IMR-90 (cell line): ENCODE results near the gene PRKACA. TPM values are rescaled to one million over a fixed set of nuclear protein-coding genes. Genes with fewer than 3 reads are reported as not detected.

ENCODE experiments used
- ATAC-seq: fragments of 200-7000 bp; cut with Tn5 transposase; 2 replicates; pipeline ENCODE4 v1.9.1; 2020; ENCODE audit warnings: low read depth, mild to moderate bottlenecking, moderate library complexity
- BruUV-seq: library from RNA; stranded (reverse); fragments of 400-500 nt; replicated peaks from 2 replicates; lab custom pipeline; 2021; lab: Mats Ljungman, UMichigan
- CTCF ChIA-PET: fragments of 300-600 bp; formaldehyde crosslinking; extraction: SDS; loops from one replicate; lab custom pipeline; 2021; ENCODE audit warnings: antibody characterized with exemption; lab: Yijun Ruan, JAX
- POLR2A ChIA-PET: fragments of 300-600 bp; sonication (Branson Sonifier 250); formaldehyde crosslinking; loops from one replicate; lab custom pipeline; 2022; ENCODE audit warnings: antibody characterized with exemption; ENCODE audit not compliant: unreplicated experiment; lab: Charles Lee
- DNase-seq: peaks from one replicate; pipeline ENCODE4 v3.0.0; 2013
- H2AFZ ChIP-seq: replicated peaks from 2 replicates; pipeline ENCODE3; 2013; ENCODE audit warnings: low read length, mild to moderate bottlenecking; ENCODE audit not compliant: poor library complexity
- H2AK5ac ChIP-seq: 2 replicates; pipeline ENCODE4 v1.6.1; 2013; ENCODE audit warnings: low read depth, low read length, inconsistent platforms
- H2AK9ac ChIP-seq: replicated peaks from 2 replicates; pipeline ENCODE3; 2013; ENCODE audit warnings: mild to moderate bottlenecking, low read depth, low read length, moderate library complexity; ENCODE audit not compliant: poor library complexity
- H2BK120ac ChIP-seq: 2 replicates; pipeline ENCODE4 v1.6.1; 2013; ENCODE audit warnings: low read depth, low read length, inconsistent platforms
- H2BK15ac ChIP-seq: 3 replicates; pipeline ENCODE4 v1.6.1; 2013; ENCODE audit warnings: low read depth, low read length, inconsistent platforms
- H2BK20ac ChIP-seq: 2 replicates; pipeline ENCODE4 v1.6.1; 2013; ENCODE audit warnings: low read depth, mild to moderate bottlenecking, inconsistent platforms, low read length, moderate library complexity
- H2BK5ac ChIP-seq: 2 replicates; pipeline ENCODE4 v1.6.1; 2013; ENCODE audit warnings: mild to moderate bottlenecking, low read depth, low read length, inconsistent platforms; ENCODE audit not compliant: poor library complexity, severe bottlenecking
- H3K14ac ChIP-seq: replicated peaks from 2 replicates; pipeline ENCODE4 v1.6.1; 2013; ENCODE audit warnings: low read depth, low read length, inconsistent platforms
- H3K18ac ChIP-seq: 2 replicates; pipeline ENCODE4 v1.6.1; 2013; ENCODE audit warnings: low read depth, low read length, control low read depth
- H3K23ac ChIP-seq: 2 replicates; pipeline ENCODE4 v1.6.1; 2013; ENCODE audit warnings: low read depth, low read length, inconsistent platforms
- H3K27ac ChIP-seq: 2 replicates; pipeline ENCODE4 v1.5.1; 2013; ENCODE audit warnings: mild to moderate bottlenecking, control low read depth, low read length; ENCODE audit not compliant: insufficient read depth
- H3K27me3 ChIP-seq: 2 replicates; pipeline ENCODE4 v1.6.1; 2013; ENCODE audit warnings: low read length; ENCODE audit not compliant: control insufficient read depth, insufficient read depth
- H3K36me3 ChIP-seq: 2 replicates; pipeline ENCODE4 v1.6.1; 2013; ENCODE audit warnings: low read length, mixed read lengths; ENCODE audit not compliant: control insufficient read depth, insufficient read depth
- H3K4ac ChIP-seq: 2 replicates; pipeline ENCODE4 v1.6.1; 2013; ENCODE audit warnings: low read depth, low read length, inconsistent platforms
- H3K4me1 ChIP-seq: 2 replicates; pipeline ENCODE4 v1.6.1; 2013; ENCODE audit warnings: low read length, mixed read lengths; ENCODE audit not compliant: control insufficient read depth, insufficient read depth
- H3K4me2 ChIP-seq: 2 replicates; pipeline ENCODE4 v1.6.1; 2013; ENCODE audit warnings: low read depth, mild to moderate bottlenecking, control low read depth, low read length, moderate library complexity
- H3K4me3 ChIP-seq: 2 replicates; pipeline ENCODE4 v1.5.1; 2013; ENCODE audit warnings: low read depth, mild to moderate bottlenecking, control low read depth, low read length, moderate library complexity; ENCODE audit not compliant: insufficient read depth
- H3K56ac ChIP-seq: 2 replicates; pipeline ENCODE4 v1.6.1; 2013; ENCODE audit warnings: low read length, inconsistent platforms; ENCODE audit not compliant: insufficient read depth; ENCODE audit errors: extremely low read depth
- H3K79me1 ChIP-seq, 2 experiments: 2 replicates each; pipeline ENCODE4 v1.6.1; 2013; ENCODE audit warnings: low read length in 2 of 2, inconsistent platforms in 1 of 2, low read depth in 1 of 2
- H3K9ac ChIP-seq: 2 replicates; pipeline ENCODE4 v1.6.1; 2013; ENCODE audit warnings: low read depth, low read length, control low read depth
- H3K9me1 ChIP-seq: 2 replicates; pipeline ENCODE4 v1.6.1; 2013; ENCODE audit warnings: low read length, inconsistent platforms; ENCODE audit not compliant: insufficient read depth
- H3K9me3 ChIP-seq: 2 replicates; pipeline ENCODE4 v1.6.1; 2013; ENCODE audit warnings: low read length; ENCODE audit not compliant: control insufficient read depth, insufficient read depth
- H4K20me1 ChIP-seq: 2 replicates; pipeline ENCODE4 v1.6.1; 2013; ENCODE audit warnings: low read length, inconsistent platforms; ENCODE audit not compliant: insufficient read depth
- H4K5ac ChIP-seq: 2 replicates; pipeline ENCODE4 v1.6.1; 2013; ENCODE audit warnings: mild to moderate bottlenecking, low read depth, low read length, control low read depth
- H4K8ac ChIP-seq, 2 experiments: 2 replicates each; pipeline ENCODE4 v1.6.1; 2013; ENCODE audit warnings: low read depth in 2 of 2, low read length in 2 of 2, control low read depth in 1 of 2, inconsistent platforms in 1 of 2
- H4K91ac ChIP-seq: 2 replicates; pipeline ENCODE4 v1.6.1; 2013; ENCODE audit warnings: low read depth, low read length, inconsistent platforms; ENCODE audit not compliant: insufficient read depth
- BHLHE40 ChIP-seq: fragments of 150-350 bp; IDR thresholded peaks from 2 replicates; pipeline ENCODE4 v1.6.1; 2016; ENCODE audit warnings: mild to moderate bottlenecking, low read depth, low read length
- CEBPB ChIP-seq: IDR thresholded peaks from 2 replicates; pipeline ENCODE4 v1.6.1; 2012; ENCODE audit warnings: low read depth, low read length, improper control_type of control experiment
- CHD1 ChIP-seq: IDR thresholded peaks from 2 replicates; pipeline ENCODE4 v1.6.1; 2012; ENCODE audit warnings: low read depth, low read length, improper control_type of control experiment
- FOS ChIP-seq: fragments of 150-350 bp; IDR thresholded peaks from 2 replicates; pipeline ENCODE4 v1.6.1; 2016; ENCODE audit warnings: low read depth, low read length
- MAFK ChIP-seq: IDR thresholded peaks from 2 replicates; pipeline ENCODE4 v1.6.1; 2012; ENCODE audit warnings: low read depth, low read length, improper control_type of control experiment
- MXI1 ChIP-seq: IDR thresholded peaks from 2 replicates; pipeline ENCODE4 v1.6.1; 2012; ENCODE audit warnings: low read depth, mild to moderate bottlenecking, low read length, moderate library complexity, borderline replicate concordance
- NFE2L2 ChIP-seq: fragments of 150-350 bp; IDR thresholded peaks from 2 replicates; pipeline ENCODE4 v1.6.1; 2016; ENCODE audit warnings: low read depth, mild to moderate bottlenecking, low read length
- RFX5 ChIP-seq: IDR thresholded peaks from 2 replicates; pipeline ENCODE4 v1.8.0; 2012; ENCODE audit warnings: low read depth, mild to moderate bottlenecking, low read length, moderate library complexity
- WGBS, 2 experiments: methylation state at CpG; one replicate each; pipeline versions ENCODE4 v1.1.5 to v1.1.7; 2013; ENCODE audit warnings: missing lambda C conversion rate in 2 of 2; ENCODE audit not compliant: insufficient read length in 1 of 2; ENCODE audit errors: extremely low coverage in 2 of 2; 5-methylcytosine and 5-hydroxymethylcytosine counted together
- dilution Hi-C: fragments of 300-500 bp; cut with HindIII; formaldehyde crosslinking; loops from one replicate; pipeline ENCODE4 v1.14.3; 2018; ENCODE audit warnings: low sequenced_read_pairs; ENCODE audit not compliant: unreplicated experiment
- in situ Hi-C: fragments of 300-500 bp; cut with MboI; formaldehyde crosslinking; loops from 3 replicates; pipeline ENCODE4 v1.14.3; 2019; ENCODE audit warnings: low sequenced_read_pairs, inconsistent platforms, mixed read lengths
- intact Hi-C: fragments of 100-400 bp; cut with micrococcal nuclease; formaldehyde crosslinking; loops from 2 replicates; pipeline ENCODE4 v1.10.0; 2022
- polyA plus RNA-seq, 3 experiments: library from polyadenylated mRNA; depleted of rRNA; stranded (reverse); fragments of >200 nt; gene quantifications; 2 replicates each; pipeline ENCODE4 v1.2.3, GENCODE V29; 2012; ENCODE audit warnings: low replicate concordance in 1 of 3
- total RNA-seq: library from RNA; depleted of rRNA; stranded (reverse); fragments of >200 nt; gene quantifications from 2 replicates; pipeline ENCODE4 v1.2.3, GENCODE V29; 2012
- TF ChIP-seq, protein P1 (sequence below): conservative IDR thresholded peaks from 2 replicates; pipeline ENCODE4 v1.5.1; 2012; ENCODE audit warnings: mild to moderate bottlenecking, low read depth, low read length, improper control_type of control experiment
- TF ChIP-seq, protein P2 (sequence below): fragments of 150-350 bp; IDR thresholded peaks from 2 replicates; pipeline ENCODE4 v1.6.1; 2017; ENCODE audit warnings: mild to moderate bottlenecking, antibody characterized with exemption, low read length, low read depth
- TF ChIP-seq, protein P3 (sequence below): fragments of 150-350 bp; IDR thresholded peaks from 2 replicates; pipeline ENCODE4 v1.6.1; 2016; ENCODE audit warnings: low read depth, mild to moderate bottlenecking, low read length, moderate library complexity, borderline replicate concordance

The PRKACA gene
- total and polyA plus RNA-seq, 2 of the 4 experiments (the other 2 are of a cell fraction) = 18.1 to 94.5 TPM

GRCh38 chr19:14166999-14167575 is 49.5 kb upstream of the PRKACA start:
- TF ChIP-seq, protein P1, sequence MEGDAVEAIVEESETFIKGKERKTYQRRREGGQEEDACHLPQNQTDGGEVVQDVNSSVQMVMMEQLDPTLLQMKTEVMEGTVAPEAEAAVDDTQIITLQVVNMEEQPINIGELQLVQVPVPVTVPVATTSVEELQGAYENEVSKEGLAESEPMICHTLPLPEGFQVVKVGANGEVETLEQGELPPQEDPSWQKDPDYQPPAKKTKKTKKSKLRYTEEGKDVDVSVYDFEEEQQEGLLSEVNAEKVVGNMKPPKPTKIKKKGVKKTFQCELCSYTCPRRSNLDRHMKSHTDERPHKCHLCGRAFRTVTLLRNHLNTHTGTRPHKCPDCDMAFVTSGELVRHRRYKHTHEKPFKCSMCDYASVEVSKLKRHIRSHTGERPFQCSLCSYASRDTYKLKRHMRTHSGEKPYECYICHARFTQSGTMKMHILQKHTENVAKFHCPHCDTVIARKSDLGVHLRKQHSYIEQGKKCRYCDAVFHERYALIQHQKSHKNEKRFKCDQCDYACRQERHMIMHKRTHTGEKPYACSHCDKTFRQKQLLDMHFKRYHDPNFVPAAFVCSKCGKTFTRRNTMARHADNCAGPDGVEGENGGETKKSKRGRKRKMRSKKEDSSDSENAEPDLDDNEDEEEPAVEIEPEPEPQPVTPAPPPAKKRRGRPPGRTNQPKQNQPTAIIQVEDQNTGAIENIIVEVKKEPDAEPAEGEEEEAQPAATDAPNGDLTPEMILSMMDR = no peak
- TF ChIP-seq CHD1 (no peak), NFE2L2 (no peak), MAFK (no peak), CEBPB (no peak), RFX5 (no peak), FOS (no peak), BHLHE40 (no peak), MXI1 (no peak)
- TF ChIP-seq, protein P2, sequence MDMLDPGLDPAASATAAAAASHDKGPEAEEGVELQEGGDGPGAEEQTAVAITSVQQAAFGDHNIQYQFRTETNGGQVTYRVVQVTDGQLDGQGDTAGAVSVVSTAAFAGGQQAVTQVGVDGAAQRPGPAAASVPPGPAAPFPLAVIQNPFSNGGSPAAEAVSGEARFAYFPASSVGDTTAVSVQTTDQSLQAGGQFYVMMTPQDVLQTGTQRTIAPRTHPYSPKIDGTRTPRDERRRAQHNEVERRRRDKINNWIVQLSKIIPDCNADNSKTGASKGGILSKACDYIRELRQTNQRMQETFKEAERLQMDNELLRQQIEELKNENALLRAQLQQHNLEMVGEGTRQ = no peak
- TF ChIP-seq, protein P3, sequence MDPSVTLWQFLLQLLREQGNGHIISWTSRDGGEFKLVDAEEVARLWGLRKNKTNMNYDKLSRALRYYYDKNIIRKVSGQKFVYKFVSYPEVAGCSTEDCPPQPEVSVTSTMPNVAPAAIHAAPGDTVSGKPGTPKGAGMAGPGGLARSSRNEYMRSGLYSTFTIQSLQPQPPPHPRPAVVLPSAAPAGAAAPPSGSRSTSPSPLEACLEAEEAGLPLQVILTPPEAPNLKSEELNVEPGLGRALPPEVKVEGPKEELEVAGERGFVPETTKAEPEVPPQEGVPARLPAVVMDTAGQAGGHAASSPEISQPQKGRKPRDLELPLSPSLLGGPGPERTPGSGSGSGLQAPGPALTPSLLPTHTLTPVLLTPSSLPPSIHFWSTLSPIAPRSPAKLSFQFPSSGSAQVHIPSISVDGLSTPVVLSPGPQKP = no peak
- POLR2A ChIA-PET = no interaction called here
- Histone ChIP-seq H2BK20ac (no peak overlapping the region), H3K9me1 (no peaks in the 10 kb centered on the region), H2AK9ac (no peak overlapping the region), H4K5ac (no peak overlapping the region), H2AFZ (no peak overlapping the region), H2BK120ac (no peak overlapping the region), H3K36me3 (peaks cover 2% of the 10 kb centered on the region; the same call in 1 of the 2 replicates), H3K4me3 (no peak overlapping the region), H3K4me1 (no peaks in the 10 kb centered on the region; the same call in 1 of the 2 replicates), H3K9ac (no peak overlapping the region), H4K20me1 (no peaks in the 10 kb centered on the region), H4K91ac (no peak overlapping the region), H3K23ac (no peak overlapping the region), H3K4ac (no peak overlapping the region), H3K4me2 (no peak overlapping the region), H3K27ac (no peak overlapping the region), H3K18ac (no peak overlapping the region), H2BK5ac (no peak overlapping the region), H3K79me1 (no peaks in the 10 kb centered on the region), H3K14ac (no peak overlapping the region), H4K8ac (no peak overlapping the region), H3K27me3 (peaks cover 3% of the 10 kb centered on the region; the same call in 1 of the 2 replicates), H3K9me3 (no peaks in the 10 kb centered on the region), H2BK15ac (no peak overlapping the region), H2AK5ac (no peak overlapping the region), H3K56ac (no peak overlapping the region)
- CTCF ChIA-PET = no interaction called here
- no CpG with 5 or more reads among the region's 12 CpGs for WGBS, 2 experiments
- intact Hi-C loops = no loop called here
- dilution Hi-C loops = no loop called here
- in situ Hi-C loops = no loop called here
- ATAC-seq (no peak), DNase-seq (no peak)
- BruUV-seq = no TSS peak
